ENCODE data around the gene CAVIN4.
A peak's percentile ranks its signal among the peaks of the same experiment; 100 is the strongest.

The CAVIN4 gene

DNA sequence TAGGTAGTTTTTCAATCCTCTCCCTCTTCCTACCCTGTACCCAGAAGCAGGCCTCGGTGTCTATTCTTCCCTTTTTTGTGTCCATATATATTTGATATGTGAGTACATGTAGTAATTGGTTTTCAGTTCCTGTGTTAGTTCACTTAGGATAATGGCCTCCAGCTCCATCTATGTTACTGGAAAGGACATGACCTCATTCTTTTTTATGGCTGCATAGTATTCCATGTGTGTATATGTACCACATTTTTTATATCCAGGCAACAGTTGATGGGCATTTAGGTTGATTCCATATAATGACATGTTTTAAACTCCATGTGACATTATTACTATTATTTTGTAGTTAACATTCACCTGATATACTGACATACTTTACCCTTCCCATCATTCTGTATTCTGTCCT, 49.1 kb downstream of the CAVIN4 start:
- no peaks in the 10 kb centered on the region for H3K27me3 ChIP-seq (ENCODE audit: insufficient read depth, low read depth, severe bottlenecking)
- no peak overlapping the region for H3K4me3 ChIP-seq (ENCODE audit: low read depth, low read length)
- DNase-seq: no peak
- H3K9me3 ChIP-seq (ENCODE audit: severe bottlenecking): no peaks in the 10 kb centered on the region
- H3K27ac ChIP-seq: no peak overlapping the region
- no peak for TF ChIP-seq CTCF (IDR thresholded peaks at IDR 0.05; ENCODE audit: low read depth, low read length)
- H3K36me3 ChIP-seq: no peaks in the 10 kb centered on the region

GRCh38 chr9:100637787-100638186, 59.9 kb downstream of the CAVIN4 start:
- H3K9me3 ChIP-seq (ENCODE audit: severe bottlenecking): no peaks in the 10 kb centered on the region
- no peak overlapping the region for H3K27ac ChIP-seq
- H3K27me3 ChIP-seq (ENCODE audit: insufficient read depth, low read depth, severe bottlenecking): no peaks in the 10 kb centered on the region
- no peak overlapping the region for H3K4me3 ChIP-seq (ENCODE audit: low read depth, low read length)
- DNase-seq: peak; percentile 17
- no peak for TF ChIP-seq CTCF (IDR thresholded peaks at IDR 0.05; ENCODE audit: low read depth, low read length)
- H3K36me3 ChIP-seq: no peaks in the 10 kb centered on the region

All from WERI-Rb-1 (cell line).